GM18870 (cell line): Measurements from ENCODE around the gene FAU.
"Not testable (repeated sequence)": the region's sequence is repeated elsewhere in the genome, so short reads cannot be mapped to it uniquely, and the experiment has no call there.

Experiments used
- ATAC-seq: cut with Tn5 transposase; IDR thresholded peaks from one replicate; pipeline ENCODE4 v1.9.1; 2021; ENCODE audit warnings: moderate library complexity; ENCODE audit not compliant: unreplicated experiment

The FAU gene

GRCh38 chr11:65121865-65122696 lies at the start of gene FAU, which contains the start of gene MRPL49:
TSS of gene FAU (minus strand) at chr11:65122134. CDS start at chr11:65121813, 321 bp downstream.
TSS of gene MRPL49 (plus strand) at chr11:65122321. CDS start at chr11:65122347, 26 bp downstream.
- peak; percentile 48 for ATAC-seq

- no peak for ATAC-seq
Measured at GRCh38 chr11:65170058-65170534, 48.2 kb upstream of the FAU start, which contains the start of gene SPDYC. TSS of gene SPDYC (plus strand) at chr11:65170233. CDS start at chr11:65171358, 1,125 bp downstream.

GRCh38 chr11:65169164-65169641 lies 47.3 kb upstream of the FAU start:
- no peak for ATAC-seq

GRCh38 chr11:65167656-65168055 lies 45.7 kb upstream of the FAU start:
- no peak for ATAC-seq

GRCh38 chr11:65166893-65167292 lies 45.0 kb upstream of the FAU start:
- no peak for ATAC-seq

- ATAC-seq = no peak
Measured at GRCh38 chr11:65165410-65166317, 43.7 kb upstream of the FAU start.

- no peak for ATAC-seq
Measured at GRCh38 chr11:65163684-65164083, 41.8 kb upstream of the FAU start.

- ATAC-seq = no peak
Measured at GRCh38 chr11:65160643-65161042, 38.7 kb upstream of the FAU start.

- ATAC-seq = no peak
Measured at GRCh38 chr11:65159012-65159411, 37.1 kb upstream of the FAU start.

GRCh38 chr11:65157336-65157735 lies 35.4 kb upstream of the FAU start:
- ATAC-seq = no peak

- ATAC-seq = no peak
Measured at GRCh38 chr11:65156926-65157325, 35.0 kb upstream of the FAU start.

- no peak for ATAC-seq
Measured at GRCh38 chr11:65156256-65156655, 34.3 kb upstream of the FAU start.

GRCh38 chr11:65152122-65152521 lies 30.2 kb upstream of the FAU start:
- ATAC-seq = no peak

- ATAC-seq = no peak
Measured at GRCh38 chr11:65151331-65151899, 29.5 kb upstream of the FAU start.

GRCh38 chr11:65150509-65151299 lies 28.8 kb upstream of the FAU start:
- peak; percentile 50 for ATAC-seq

- not testable (repeated sequence) for ATAC-seq
Measured at GRCh38 chr11:65150131-65150508, 28.2 kb upstream of the FAU start.

- ATAC-seq = no peak
Measured at GRCh38 chr11:65148657-65149056, 26.7 kb upstream of the FAU start.

- ATAC-seq = no peak
Measured at GRCh38 chr11:65147352-65148075, 25.6 kb upstream of the FAU start.

GRCh38 chr11:65141896-65142494 lies 20.1 kb upstream of the FAU start:
- no peak for ATAC-seq
